Hepatocyte (in vitro differentiated cells): ENCODE results near the gene TCN1. TPM values are rescaled to one million over a fixed set of nuclear protein-coding genes. Genes with fewer than 3 reads are reported as not detected.
"Not testable (repeated sequence)": the region's sequence is repeated elsewhere in the genome, so short reads cannot be mapped to it uniquely, and the experiment has no call there.

Source experiments
- DNase-seq: peaks from one replicate; pipeline ENCODE4 v3.0.0-alpha.2; 2016; ENCODE audit warnings: low spot score
- H2AFZ ChIP-seq: fragments of 200-600 bp; sonication (generic); 2 replicates; pipeline ENCODE4 v1.6.0; 2016; ENCODE audit warnings: antibody characterized with exemption, mild to moderate bottlenecking
- H3K27ac ChIP-seq: fragments of 200-600 bp; sonication (generic); 2 replicates; pipeline ENCODE4 v1.5.1; 2016; ENCODE audit warnings: mild to moderate bottlenecking
- H3K27me3 ChIP-seq: fragments of 200-600 bp; sonication (generic); 2 replicates; pipeline ENCODE4 v1.6.1; 2016
- H3K36me3 ChIP-seq: fragments of 200-600 bp; sonication (generic); replicated peaks from 2 replicates; pipeline ENCODE4 v1.5.1; 2016; ENCODE audit warnings: low read depth; ENCODE audit not compliant: insufficient read depth
- H3K4me1 ChIP-seq: fragments of 200-600 bp; sonication (generic); 2 replicates; pipeline ENCODE4 v1.5.1; 2016; ENCODE audit warnings: mild to moderate bottlenecking, moderate library complexity; ENCODE audit not compliant: insufficient read depth
- H3K4me2 ChIP-seq: fragments of 200-600 bp; sonication (generic); 2 replicates; pipeline ENCODE4 v1.6.0; 2016
- H3K4me3 ChIP-seq: fragments of 200-600 bp; sonication (generic); 2 replicates; pipeline ENCODE4 v1.5.1; 2016; ENCODE audit warnings: mild to moderate bottlenecking
- H3K79me2 ChIP-seq: fragments of 200-600 bp; sonication (generic); 2 replicates; pipeline ENCODE4 v1.6.0; 2017; ENCODE audit warnings: mild to moderate bottlenecking
- H3K9me2 ChIP-seq: fragments of 200-600 bp; sonication (generic); replicated peaks from 2 replicates; pipeline ENCODE4 v1.6.0; 2017; ENCODE audit warnings: mild to moderate bottlenecking; ENCODE audit not compliant: insufficient read depth
- H3K9me3 ChIP-seq: fragments of 200-600 bp; sonication (generic); 2 replicates; pipeline ENCODE4 v1.5.1; 2016; ENCODE audit warnings: low read depth, mild to moderate bottlenecking
- H4K20me1 ChIP-seq: fragments of 200-600 bp; sonication (generic); 2 replicates; pipeline ENCODE4 v1.6.0; 2016; ENCODE audit warnings: mild to moderate bottlenecking; ENCODE audit not compliant: insufficient read depth, poor library complexity, severe bottlenecking
- CTCF ChIP-seq: fragments of 200-600 bp; sonication (generic); IDR thresholded peaks from 2 replicates; pipeline ENCODE4 v1.5.1; 2016; ENCODE audit warnings: antibody characterized with exemption, mild to moderate bottlenecking; ENCODE audit not compliant: poor library complexity
- EZH2 ChIP-seq: fragments of 200-600 bp; sonication (generic); IDR thresholded peaks from 2 replicates; pipeline ENCODE4 v1.6.1; 2016; ENCODE audit warnings: antibody characterized with exemption, mild to moderate bottlenecking, borderline replicate concordance
- EZH2phosphoT487 ChIP-seq: fragments of 200-600 bp; sonication (generic); IDR thresholded peaks from one replicate; pipeline ENCODE4 v1.6.1; 2018; ENCODE audit warnings: antibody characterized with exemption, mild to moderate bottlenecking, low read depth, moderate library complexity; ENCODE audit not compliant: unreplicated experiment, severe bottlenecking
- WGBS: methylation state at CpG from one replicate; pipeline ENCODE4 v1.1.6; 2016; ENCODE audit warnings: low lambda C conversion rate; ENCODE audit errors: missing lambda C conversion rate; 5-methylcytosine and 5-hydroxymethylcytosine counted together
- polyA plus RNA-seq: library from polyadenylated mRNA; unstranded; fragments of >200 nt; fragmentation: Nextera tagmentation; extraction: Ambion mirVana; gene quantifications from 2 replicates; pipeline ENCODE4 v1.2.1, GENCODE V29; 2016
- total RNA-seq: library from RNA; depleted of rRNA; stranded (reverse); fragments of >200 nt; gene quantifications from 2 replicates; pipeline ENCODE4 v1.2.3, GENCODE V29; 2014

Gene TCN1
- total and polyA plus RNA-seq, 2 experiments from 2014 or later, result 28.2 to 35.6 TPM

GRCh38 chr11:59857439-59858434 lies 8.6 kb downstream of the TCN1 start:
- no peak for TF ChIP-seq EZH2phosphoT487
- no peak for TF ChIP-seq CTCF
- no peak for TF ChIP-seq EZH2
- Histone ChIP-seq H3K27ac (no peak overlapping the region), H4K20me1 (no peaks in the 10 kb centered on the region), H2AFZ (no peak overlapping the region), H3K4me2 (no peak overlapping the region), H3K27me3 (no peaks in the 10 kb centered on the region), H3K9me3 (no peaks in the 10 kb centered on the region), H3K36me3 (no peaks in the 10 kb centered on the region), H3K9me2 (no peaks in the 10 kb centered on the region), H3K4me3 (no peak overlapping the region), H3K79me2 (no peaks in the 10 kb centered on the region), H3K4me1 (no peaks in the 10 kb centered on the region)
- DNase-seq, result no peak
- 62% methylated on average over 10 of the region's 10 CpGs for WGBS

GRCh38 chr11:59854871-59855270 lies 11.4 kb downstream of the TCN1 start:
- Histone ChIP-seq H3K36me3 (no peaks in the 10 kb centered on the region), H3K9me2 (no peaks in the 10 kb centered on the region), H3K9me3 (no peaks in the 10 kb centered on the region), H3K79me2 (no peaks in the 10 kb centered on the region), H3K4me3 (no peak overlapping the region), H3K27me3 (no peaks in the 10 kb centered on the region), H3K27ac (no peak overlapping the region), H4K20me1 (no peaks in the 10 kb centered on the region), H3K4me2 (no peak overlapping the region), H2AFZ (no peak overlapping the region), H3K4me1 (no peaks in the 10 kb centered on the region)
- no peak for DNase-seq
- 79% methylated on average over 2 of the region's 2 CpGs for WGBS
- no peak for TF ChIP-seq CTCF
- no peak for TF ChIP-seq EZH2phosphoT487
- no peak for TF ChIP-seq EZH2

DNA sequence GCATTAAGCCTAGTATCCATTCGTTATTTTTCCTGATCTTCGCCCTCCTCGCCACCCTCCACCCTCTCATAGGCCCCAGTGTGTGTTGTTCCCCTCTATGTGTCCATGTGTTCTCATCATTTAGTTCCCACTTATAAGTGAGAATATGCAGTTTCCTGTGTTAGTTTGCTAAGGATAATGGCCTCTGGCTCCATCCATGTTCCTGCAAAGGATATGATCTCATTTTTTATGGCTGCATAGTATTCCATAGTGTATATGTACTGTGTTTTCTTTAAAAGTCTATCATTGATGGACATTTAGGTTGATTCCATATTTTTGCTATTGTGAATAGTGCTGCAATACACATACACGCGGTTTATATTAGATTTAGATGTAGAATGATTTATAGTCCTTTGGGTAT lies 14.9 kb downstream of the TCN1 start:
- not testable (repeated sequence) for H3K4me1 ChIP-seq, H4K20me1 ChIP-seq, H3K4me2 ChIP-seq, H3K9me2 ChIP-seq, H3K4me3 ChIP-seq, H2AFZ ChIP-seq, DNase-seq, H3K27ac ChIP-seq, H3K9me3 ChIP-seq, H3K36me3 ChIP-seq, H3K27me3 ChIP-seq, H3K79me2 ChIP-seq
- 90% methylated on average over 5 of the region's 5 CpGs for WGBS

DNA sequence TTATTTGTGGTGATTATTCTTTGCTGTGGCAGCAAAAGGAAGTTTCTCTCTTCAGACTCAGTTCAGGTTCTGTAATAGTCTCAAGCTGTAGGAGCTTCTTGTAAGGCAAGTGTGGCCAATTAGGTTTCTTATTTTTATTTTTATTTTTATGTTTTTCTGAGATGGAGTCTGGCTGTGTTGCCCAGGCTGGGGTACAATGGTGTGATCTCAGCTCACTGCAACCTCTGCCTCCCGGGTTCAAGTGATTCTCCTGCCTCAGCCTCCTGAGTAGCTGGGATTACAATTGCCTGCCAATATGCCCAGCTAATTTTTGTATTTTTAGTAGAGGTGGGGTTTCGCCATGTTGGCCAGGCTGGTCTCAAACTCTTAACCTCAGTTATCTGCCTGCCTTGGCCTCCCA lies 16.7 kb downstream of the TCN1 start:
- H3K9me3 ChIP-seq, DNase-seq, H3K36me3 ChIP-seq, H3K4me2 ChIP-seq, H4K20me1 ChIP-seq, H2AFZ ChIP-seq, H3K4me1 ChIP-seq, H3K79me2 ChIP-seq, H3K4me3 ChIP-seq, H3K27me3 ChIP-seq, H3K9me2 ChIP-seq: not testable (repeated sequence)
- WGBS, result 94% methylated on average over 2 of the region's 2 CpGs
- peak overlapping the region; percentile 48 for H3K27ac ChIP-seq
